Measurements from ENCODE around the gene FEZF1.

The FEZF1 gene

GRCh38 chr7:122304319-122304975 is at the start of gene FEZF1:
FEZF1 (minus strand) TSS chr7:122304750; CDS start chr7:122304437, 313 bp downstream.
- peak; percentile 14 for DNase-seq

GRCh38 chr7:122352454-122352853 is 47.9 kb upstream of the FEZF1 start:
- DNase-seq, result no peak

GRCh38 chr7:122350701-122351100 is 46.2 kb upstream of the FEZF1 start:
- DNase-seq, result no peak

- no peak for DNase-seq
Measured at GRCh38 chr7:122344303-122344620, 39.7 kb upstream of the FEZF1 start.

- no peak for DNase-seq
Measured at GRCh38 chr7:122343601-122344302, 39.2 kb upstream of the FEZF1 start.

- no peak for DNase-seq
Measured at GRCh38 chr7:122340427-122340826, 35.9 kb upstream of the FEZF1 start.

- DNase-seq, result no peak
Measured at GRCh38 chr7:122339145-122339904, 34.8 kb upstream of the FEZF1 start.

- no peak for DNase-seq
Measured at GRCh38 chr7:122337011-122337410, 32.5 kb upstream of the FEZF1 start.

- no peak for DNase-seq
Measured at GRCh38 chr7:122329145-122329802, 24.7 kb upstream of the FEZF1 start.

- DNase-seq, result no peak
Measured at GRCh38 chr7:122327969-122328368, 23.4 kb upstream of the FEZF1 start.

- DNase-seq, result no peak
Measured at GRCh38 chr7:122316467-122317388, 12.2 kb upstream of the FEZF1 start.

- DNase-seq, result no peak
Measured at GRCh38 chr7:122315507-122316466, 11.2 kb upstream of the FEZF1 start.

GRCh38 chr7:122314284-122314683 is 9.7 kb upstream of the FEZF1 start:
- no peak for DNase-seq

GRCh38 chr7:122312789-122313188 is 8.2 kb upstream of the FEZF1 start:
- DNase-seq, result no peak

- no peak for DNase-seq
Measured at GRCh38 chr7:122311734-122312450, 7.3 kb upstream of the FEZF1 start.

GRCh38 chr7:122311050-122311700 is 6.6 kb upstream of the FEZF1 start:
- DNase-seq, result no peak

- DNase-seq, result no peak
Measured at GRCh38 chr7:122310119-122311021, 5.8 kb upstream of the FEZF1 start.

GRCh38 chr7:122309421-122309820 is 4.9 kb upstream of the FEZF1 start:
- no peak for DNase-seq

GRCh38 chr7:122307228-122307621 is 2.7 kb upstream of the FEZF1 start:
- no peak for DNase-seq
